Gastroesophageal sphincter (tissue), 4 donors: Measurements from ENCODE around the gene ERN2. TPM values are rescaled to one million over a fixed set of nuclear protein-coding genes. Genes with fewer than 3 reads are reported as not detected.
"Not testable (repeated sequence)": the region's sequence is repeated elsewhere in the genome, so short reads cannot be mapped to it uniquely, and the experiment has no call there.

Experiments
- ATAC-seq: fragments of 150-250 bp; one replicate; pipeline ENCODE4 v1.9.1; 2016; ENCODE audit warnings: mild to moderate bottlenecking, moderate library complexity
- H3K27ac ChIP-seq, 4 donors: fragments of 200-600 bp; sonication (generic) in 3 of 4; 1 replicate in 3 of 4; 2 replicates in 1 of 4; pipeline ENCODE4 v1.5.1; 2016 to 2019
- H3K27me3 ChIP-seq: fragments of 200-600 bp; sonication (generic); one replicate; pipeline ENCODE4 v1.5.1; 2019
- H3K36me3 ChIP-seq, 2 donors: fragments of 200-600 bp; sonication (generic); one replicate each; pipeline ENCODE4 v1.5.1; 2019; ENCODE audit warnings: control low read depth in 1 of 2
- H3K4me1 ChIP-seq, 3 donors: fragments of 200-600 bp; sonication (generic); 1 replicate in 2 of 3; 2 replicates in 1 of 3; pipeline ENCODE4 v1.5.1; 2016 to 2019; ENCODE audit warnings: control low read depth in 2 of 3
- H3K4me3 ChIP-seq, 2 donors: fragments of 200-600 bp; sonication (generic); one replicate each; pipeline ENCODE4 v1.5.1; 2019; ENCODE audit warnings: mild to moderate bottlenecking in 1 of 2, moderate library complexity in 1 of 2
- H3K9me3 ChIP-seq, 3 donors: fragments of 200-600 bp; sonication (generic); one replicate each; pipeline ENCODE4 v1.5.1; 2017 to 2019; ENCODE audit warnings: control low read depth in 2 of 3
- CTCF ChIP-seq, 4 experiments: fragments of 200-600 bp in 2 of 4; fragments of 450-650 bp in 2 of 4; sonication (generic) in 1 of 4; IDR thresholded peaks; one replicate each; pipeline ENCODE4 v1.5.1; 2017 to 2019; ENCODE audit warnings: antibody characterized with exemption in 4 of 4, mild to moderate bottlenecking in 2 of 4, moderate library complexity in 2 of 4
- EP300 ChIP-seq: sonication (generic); formaldehyde crosslinking; IDR thresholded peaks from one replicate; pipeline ENCODE4 v1.6.1; 2017; ENCODE audit warnings: antibody characterized with exemption, mild to moderate bottlenecking
- POLR2A ChIP-seq, 2 donors: fragments of 450-650 bp; IDR thresholded peaks; one replicate each; pipeline ENCODE4 v1.6.1; 2017; ENCODE audit warnings: antibody characterized with exemption in 2 of 2, mild to moderate bottlenecking in 2 of 2, moderate library complexity in 1 of 2
- POLR2AphosphoS5 ChIP-seq: sonication (generic); formaldehyde crosslinking; IDR thresholded peaks from one replicate; pipeline ENCODE4 v1.6.1; 2017; ENCODE audit warnings: antibody characterized with exemption
- WGBS, 2 donors: methylation state at CpG; one replicate each; pipeline ENCODE4 v1.1.5; 2018; ENCODE audit warnings: low coverage in 1 of 2; 5-methylcytosine and 5-hydroxymethylcytosine counted together
- total RNA-seq, 4 donors: library from RNA; depleted of rRNA; stranded (reverse); fragments of >200 nt; gene quantifications; one replicate each; pipeline ENCODE4 v1.1.0, GENCODE V29; 2016

ERN2 gene
- total RNA-seq, 4 donors from 2014 or later, result 2.3 TPM; not detected in 3

GRCh38 chr16:23729503-23730424 is 16.7 kb upstream of the ERN2 start:
- TF ChIP-seq EP300, result no peak
- TF ChIP-seq POLR2A (IDR thresholded peaks at IDR 0.05), result no peak
- Histone ChIP-seq H3K9me3 (no peaks in the 10 kb centered on the region), H3K4me1 (no peaks in the 10 kb centered on the region), H3K36me3 (no peaks in the 10 kb centered on the region), H3K4me3 (no peak overlapping the region), H3K27ac (no peak overlapping the region), H3K27me3 (peaks cover 14% of the 10 kb centered on the region)
- WGBS, 2 donors, result 59 to 78% methylated on average over 3 to 9 of the region's 12 CpGs
- ATAC-seq, result no peak

GRCh38 chr16:23728112-23728477 is 15.1 kb upstream of the ERN2 start:
- peaks cover 0 to 3% (median 0%) of the 10 kb centered on the region in 3 donors for H3K9me3 ChIP-seq
- 55 to 61% methylated on average over 9 to 10 of the region's 10 CpGs for WGBS, 2 donors

GRCh38 chr16:23726710-23727109 is 13.7 kb upstream of the ERN2 start:
- TF ChIP-seq EP300, result no peak
- no peak for TF ChIP-seq POLR2AphosphoS5
- TF ChIP-seq CTCF (IDR thresholded peaks at IDR 0.05), result no peak
- no peak for TF ChIP-seq POLR2A (IDR thresholded peaks at IDR 0.05)
- Histone ChIP-seq H3K27ac (no peak overlapping the region), H3K27me3 (peaks cover 24% of the 10 kb centered on the region), H3K4me3 (no peak overlapping the region), H3K9me3 (peaks cover 0 to 11% (median 0%) of the 10 kb centered on the region in 3 donors), H3K36me3 (no peaks in the 10 kb centered on the region), H3K4me1 (no peaks in the 10 kb centered on the region)
- whole genome bisulfite sequencing, 2 donors, result 69 to 78% methylated on average over 2 of the region's 3 CpGs
- ATAC-seq, result no peak

More at GRCh38 chr16:23728112-23728477, 15.1 kb upstream of the ERN2 start:
- H3K4me1 ChIP-seq, result no peaks in the 10 kb centered on the region
- ATAC-seq, result no peak
- TF ChIP-seq POLR2AphosphoS5 (no peak), EP300 (no peak), POLR2A (IDR thresholded peaks at IDR 0.05) (no peak), CTCF (IDR thresholded peaks at IDR 0.05) (no peak)
- no peak overlapping the region for H3K27ac ChIP-seq
- H3K36me3 ChIP-seq, result no peaks in the 10 kb centered on the region
- no peak overlapping the region for H3K4me3 ChIP-seq
- H3K27me3 ChIP-seq, result peaks cover 17% of the 10 kb centered on the region

GRCh38 chr16:23724785-23725131 is 11.7 kb upstream of the ERN2 start:
- WGBS, 2 donors, result 49 to 73% methylated on average over 2 to 3 of the region's 3 CpGs
- TF ChIP-seq POLR2AphosphoS5, result no peak
- no peak for TF ChIP-seq CTCF (IDR thresholded peaks at IDR 0.05)
- TF ChIP-seq EP300, result no peak
- no peak for TF ChIP-seq POLR2A (IDR thresholded peaks at IDR 0.05)
- no peak overlapping the region for H3K4me3 ChIP-seq
- H3K27ac ChIP-seq, result no peak overlapping the region
- no peak for ATAC-seq
- no peaks in the 10 kb centered on the region for H3K36me3 ChIP-seq
- H3K4me1 ChIP-seq, result no peaks in the 10 kb centered on the region
- peaks cover 0 to 11% (median 0%) of the 10 kb centered on the region in 3 donors for H3K9me3 ChIP-seq
- H3K27me3 ChIP-seq, result peaks cover 26% of the 10 kb centered on the region

GRCh38 chr16:23724096-23724784 is 11.2 kb upstream of the ERN2 start:
- ATAC-seq, result no peak
- no peak overlapping the region for H3K4me3 ChIP-seq
- H3K9me3 ChIP-seq, result peaks cover 0 to 11% (median 0%) of the 10 kb centered on the region in 3 donors
- H3K27me3 ChIP-seq, result peaks cover 21% of the 10 kb centered on the region
- TF ChIP-seq POLR2A (IDR thresholded peaks at IDR 0.05) (no peak), POLR2AphosphoS5 (no peak), EP300 (no peak), CTCF (IDR thresholded peaks at IDR 0.05) (no peak)
- no peaks in the 10 kb centered on the region for H3K36me3 ChIP-seq
- 69 to 75% methylated on average over 6 to 8 of the region's 8 CpGs for WGBS, 2 donors
- H3K27ac ChIP-seq, result no peak overlapping the region
- H3K4me1 ChIP-seq, result no peaks in the 10 kb centered on the region

GRCh38 chr16:23722613-23723240 is 9.7 kb upstream of the ERN2 start:
- ATAC-seq, H3K4me1 ChIP-seq, H3K4me3 ChIP-seq, H3K36me3 ChIP-seq, H3K27ac ChIP-seq: not testable (repeated sequence)
- WGBS, 2 donors, result 74% methylated on average over 7 to 9 of the region's 9 CpGs
- H3K9me3 ChIP-seq, result peaks cover 0 to 11% (median 0%) of the 10 kb centered on the region in 3 donors
- peaks cover 25% of the 10 kb centered on the region for H3K27me3 ChIP-seq
